Transverse colon (tissue), 3 donors: Measurements from ENCODE around the gene SDK1.

Source experiments
- CTCF ChIP-seq, 5 experiments: fragments of 200-600 bp in 3 of 5; fragments of 450-650 bp in 2 of 5; sonication (generic) in 3 of 5; IDR thresholded peaks; 1 replicate in 2 of 5; 2 replicates in 3 of 5; pipeline ENCODE4 v1.5.1; 2016 to 2017; ENCODE audit warnings: antibody characterized with exemption in 5 of 5, inconsistent platforms in 3 of 5, mild to moderate bottlenecking in 2 of 5, moderate library complexity in 1 of 5
- POLR2A ChIP-seq: fragments of 450-650 bp; IDR thresholded peaks from one replicate; pipeline ENCODE4 v1.6.1; 2016; ENCODE audit warnings: antibody characterized with exemption, mild to moderate bottlenecking, moderate library complexity

GRCh38 chr7:3254718-3255117 is 46.3 kb upstream of the SDK1 start:
- no peak for TF ChIP-seq CTCF (IDR thresholded peaks at IDR 0.05)
- TF ChIP-seq POLR2A, result no peak
